ENCODE data around the gene IL1RAPL2.

DNA sequence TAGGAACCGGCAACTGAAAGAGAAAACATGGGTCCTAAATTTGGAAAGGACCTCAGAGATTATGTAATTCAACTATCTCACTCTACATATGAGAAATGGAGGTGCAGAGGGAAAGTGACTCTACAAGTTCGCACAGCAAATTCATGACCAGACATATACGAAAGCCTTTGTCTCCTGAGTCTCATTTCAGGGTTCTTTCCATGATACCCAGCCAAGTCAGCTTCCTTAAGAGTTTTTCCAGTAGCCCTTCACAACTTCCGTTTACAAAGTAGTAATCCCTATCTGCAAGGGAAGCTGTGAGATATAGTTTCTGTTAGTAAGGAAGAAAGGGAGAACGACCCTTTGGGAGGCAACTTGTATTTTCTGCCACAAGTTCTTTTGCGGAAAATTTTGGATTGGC is 543.9 kb downstream of the IL1RAPL2 start:
- TF ChIP-seq, protein P1, sequence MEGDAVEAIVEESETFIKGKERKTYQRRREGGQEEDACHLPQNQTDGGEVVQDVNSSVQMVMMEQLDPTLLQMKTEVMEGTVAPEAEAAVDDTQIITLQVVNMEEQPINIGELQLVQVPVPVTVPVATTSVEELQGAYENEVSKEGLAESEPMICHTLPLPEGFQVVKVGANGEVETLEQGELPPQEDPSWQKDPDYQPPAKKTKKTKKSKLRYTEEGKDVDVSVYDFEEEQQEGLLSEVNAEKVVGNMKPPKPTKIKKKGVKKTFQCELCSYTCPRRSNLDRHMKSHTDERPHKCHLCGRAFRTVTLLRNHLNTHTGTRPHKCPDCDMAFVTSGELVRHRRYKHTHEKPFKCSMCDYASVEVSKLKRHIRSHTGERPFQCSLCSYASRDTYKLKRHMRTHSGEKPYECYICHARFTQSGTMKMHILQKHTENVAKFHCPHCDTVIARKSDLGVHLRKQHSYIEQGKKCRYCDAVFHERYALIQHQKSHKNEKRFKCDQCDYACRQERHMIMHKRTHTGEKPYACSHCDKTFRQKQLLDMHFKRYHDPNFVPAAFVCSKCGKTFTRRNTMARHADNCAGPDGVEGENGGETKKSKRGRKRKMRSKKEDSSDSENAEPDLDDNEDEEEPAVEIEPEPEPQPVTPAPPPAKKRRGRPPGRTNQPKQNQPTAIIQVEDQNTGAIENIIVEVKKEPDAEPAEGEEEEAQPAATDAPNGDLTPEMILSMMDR (IDR thresholded peaks at IDR 0.05; ENCODE audit: low read depth, low read length), result no peak
- TF ChIP-seq EZH2phosphoT487 (IDR thresholded peaks at IDR 0.05; ENCODE audit: low read depth), result no peak

Data from OCI-LY3 (cell line).